IMR-90 (cell line): ENCODE data around the gene SYNPR. TPM values are rescaled to one million over a fixed set of nuclear protein-coding genes. Genes with fewer than 3 reads are reported as not detected.

Experiments used
- ATAC-seq: fragments of 200-7000 bp; cut with Tn5 transposase; 2 replicates; pipeline ENCODE4 v1.9.1; 2020; ENCODE audit warnings: low read depth, mild to moderate bottlenecking, moderate library complexity
- BruUV-seq: library from RNA; stranded (reverse); fragments of 400-500 nt; replicated peaks from 2 replicates; lab custom pipeline; 2021; lab: Mats Ljungman, UMichigan
- CTCF ChIA-PET: fragments of 300-600 bp; formaldehyde crosslinking; extraction: SDS; loops from one replicate; lab custom pipeline; 2021; ENCODE audit warnings: antibody characterized with exemption; lab: Yijun Ruan, JAX
- POLR2A ChIA-PET: fragments of 300-600 bp; sonication (Branson Sonifier 250); formaldehyde crosslinking; loops from one replicate; lab custom pipeline; 2022; ENCODE audit warnings: antibody characterized with exemption; ENCODE audit not compliant: unreplicated experiment; lab: Charles Lee
- DNase-seq: peaks from one replicate; pipeline ENCODE4 v3.0.0; 2013
- H2AFZ ChIP-seq: replicated peaks from 2 replicates; pipeline ENCODE3; 2013; ENCODE audit warnings: low read length, mild to moderate bottlenecking; ENCODE audit not compliant: poor library complexity
- H2AK5ac ChIP-seq: 2 replicates; pipeline ENCODE4 v1.6.1; 2013; ENCODE audit warnings: low read depth, low read length, inconsistent platforms
- H2AK9ac ChIP-seq: replicated peaks from 2 replicates; pipeline ENCODE3; 2013; ENCODE audit warnings: mild to moderate bottlenecking, low read depth, low read length, moderate library complexity; ENCODE audit not compliant: poor library complexity
- H2BK120ac ChIP-seq: 2 replicates; pipeline ENCODE4 v1.6.1; 2013; ENCODE audit warnings: low read depth, low read length, inconsistent platforms
- H2BK15ac ChIP-seq: 3 replicates; pipeline ENCODE4 v1.6.1; 2013; ENCODE audit warnings: low read depth, low read length, inconsistent platforms
- H2BK20ac ChIP-seq: 2 replicates; pipeline ENCODE4 v1.6.1; 2013; ENCODE audit warnings: low read depth, mild to moderate bottlenecking, inconsistent platforms, low read length, moderate library complexity
- H2BK5ac ChIP-seq: 2 replicates; pipeline ENCODE4 v1.6.1; 2013; ENCODE audit warnings: mild to moderate bottlenecking, low read depth, low read length, inconsistent platforms; ENCODE audit not compliant: poor library complexity, severe bottlenecking
- H3K14ac ChIP-seq: replicated peaks from 2 replicates; pipeline ENCODE4 v1.6.1; 2013; ENCODE audit warnings: low read depth, low read length, inconsistent platforms
- H3K18ac ChIP-seq: 2 replicates; pipeline ENCODE4 v1.6.1; 2013; ENCODE audit warnings: low read depth, low read length, control low read depth
- H3K23ac ChIP-seq: 2 replicates; pipeline ENCODE4 v1.6.1; 2013; ENCODE audit warnings: low read depth, low read length, inconsistent platforms
- H3K27ac ChIP-seq: 2 replicates; pipeline ENCODE4 v1.5.1; 2013; ENCODE audit warnings: mild to moderate bottlenecking, control low read depth, low read length; ENCODE audit not compliant: insufficient read depth
- H3K27me3 ChIP-seq: 2 replicates; pipeline ENCODE4 v1.6.1; 2013; ENCODE audit warnings: low read length; ENCODE audit not compliant: control insufficient read depth, insufficient read depth
- H3K36me3 ChIP-seq: 2 replicates; pipeline ENCODE4 v1.6.1; 2013; ENCODE audit warnings: low read length, mixed read lengths; ENCODE audit not compliant: control insufficient read depth, insufficient read depth
- H3K4ac ChIP-seq: 2 replicates; pipeline ENCODE4 v1.6.1; 2013; ENCODE audit warnings: low read depth, low read length, inconsistent platforms
- H3K4me1 ChIP-seq: 2 replicates; pipeline ENCODE4 v1.6.1; 2013; ENCODE audit warnings: low read length, mixed read lengths; ENCODE audit not compliant: control insufficient read depth, insufficient read depth
- H3K4me2 ChIP-seq: 2 replicates; pipeline ENCODE4 v1.6.1; 2013; ENCODE audit warnings: low read depth, mild to moderate bottlenecking, control low read depth, low read length, moderate library complexity
- H3K4me3 ChIP-seq: 2 replicates; pipeline ENCODE4 v1.5.1; 2013; ENCODE audit warnings: low read depth, mild to moderate bottlenecking, control low read depth, low read length, moderate library complexity; ENCODE audit not compliant: insufficient read depth
- H3K56ac ChIP-seq: 2 replicates; pipeline ENCODE4 v1.6.1; 2013; ENCODE audit warnings: low read length, inconsistent platforms; ENCODE audit not compliant: insufficient read depth; ENCODE audit errors: extremely low read depth
- H3K79me1 ChIP-seq, 2 experiments: 2 replicates each; pipeline ENCODE4 v1.6.1; 2013; ENCODE audit warnings: low read length in 2 of 2, inconsistent platforms in 1 of 2, low read depth in 1 of 2
- H3K9ac ChIP-seq: 2 replicates; pipeline ENCODE4 v1.6.1; 2013; ENCODE audit warnings: low read depth, low read length, control low read depth
- H3K9me1 ChIP-seq: 2 replicates; pipeline ENCODE4 v1.6.1; 2013; ENCODE audit warnings: low read length, inconsistent platforms; ENCODE audit not compliant: insufficient read depth
- H3K9me3 ChIP-seq: 2 replicates; pipeline ENCODE4 v1.6.1; 2013; ENCODE audit warnings: low read length; ENCODE audit not compliant: control insufficient read depth, insufficient read depth
- H4K20me1 ChIP-seq: 2 replicates; pipeline ENCODE4 v1.6.1; 2013; ENCODE audit warnings: low read length, inconsistent platforms; ENCODE audit not compliant: insufficient read depth
- H4K5ac ChIP-seq: 2 replicates; pipeline ENCODE4 v1.6.1; 2013; ENCODE audit warnings: mild to moderate bottlenecking, low read depth, low read length, control low read depth
- H4K8ac ChIP-seq, 2 experiments: 2 replicates each; pipeline ENCODE4 v1.6.1; 2013; ENCODE audit warnings: low read depth in 2 of 2, low read length in 2 of 2, control low read depth in 1 of 2, inconsistent platforms in 1 of 2
- H4K91ac ChIP-seq: 2 replicates; pipeline ENCODE4 v1.6.1; 2013; ENCODE audit warnings: low read depth, low read length, inconsistent platforms; ENCODE audit not compliant: insufficient read depth
- BHLHE40 ChIP-seq: fragments of 150-350 bp; IDR thresholded peaks from 2 replicates; pipeline ENCODE4 v1.6.1; 2016; ENCODE audit warnings: mild to moderate bottlenecking, low read depth, low read length
- CEBPB ChIP-seq: IDR thresholded peaks from 2 replicates; pipeline ENCODE4 v1.6.1; 2012; ENCODE audit warnings: low read depth, low read length, improper control_type of control experiment
- CHD1 ChIP-seq: IDR thresholded peaks from 2 replicates; pipeline ENCODE4 v1.6.1; 2012; ENCODE audit warnings: low read depth, low read length, improper control_type of control experiment
- FOS ChIP-seq: fragments of 150-350 bp; IDR thresholded peaks from 2 replicates; pipeline ENCODE4 v1.6.1; 2016; ENCODE audit warnings: low read depth, low read length
- MAFK ChIP-seq: IDR thresholded peaks from 2 replicates; pipeline ENCODE4 v1.6.1; 2012; ENCODE audit warnings: low read depth, low read length, improper control_type of control experiment
- MAZ ChIP-seq: IDR thresholded peaks from 2 replicates; pipeline ENCODE4 v1.6.1; 2012; ENCODE audit warnings: low read depth, mild to moderate bottlenecking, low read length, improper control_type of control experiment, moderate library complexity, borderline replicate concordance
- MXI1 ChIP-seq: IDR thresholded peaks from 2 replicates; pipeline ENCODE4 v1.6.1; 2012; ENCODE audit warnings: low read depth, mild to moderate bottlenecking, low read length, moderate library complexity, borderline replicate concordance
- NFE2L2 ChIP-seq: fragments of 150-350 bp; IDR thresholded peaks from 2 replicates; pipeline ENCODE4 v1.6.1; 2016; ENCODE audit warnings: low read depth, mild to moderate bottlenecking, low read length
- POLR2A ChIP-seq: IDR thresholded peaks from 2 replicates; pipeline ENCODE4 v1.6.1; 2012; ENCODE audit warnings: mild to moderate bottlenecking, low read depth, low read length
- RAD21 ChIP-seq: IDR thresholded peaks from 2 replicates; pipeline ENCODE4 v1.6.1; 2012; ENCODE audit warnings: low read length, improper control_type of control experiment
- RCOR1 ChIP-seq: IDR thresholded peaks from 2 replicates; pipeline ENCODE4 v1.6.1; 2012; ENCODE audit warnings: mild to moderate bottlenecking, low read length, improper control_type of control experiment; ENCODE audit not compliant: insufficient replicate concordance
- RFX5 ChIP-seq: IDR thresholded peaks from 2 replicates; pipeline ENCODE4 v1.8.0; 2012; ENCODE audit warnings: low read depth, mild to moderate bottlenecking, low read length, moderate library complexity
- SMC3 ChIP-seq: fragments of 150-350 bp; IDR thresholded peaks from 2 replicates; pipeline ENCODE4 v1.6.1; 2016; ENCODE audit warnings: low read depth, mild to moderate bottlenecking, antibody characterized with exemption, low read length, moderate library complexity
- USF2 ChIP-seq: fragments of 150-350 bp; IDR thresholded peaks from 2 replicates; pipeline ENCODE4 v1.6.1; 2017; ENCODE audit warnings: mild to moderate bottlenecking, antibody characterized with exemption, low read length, low read depth
- WGBS, 2 experiments: methylation state at CpG; one replicate each; pipeline versions ENCODE4 v1.1.5 to v1.1.7; 2013; ENCODE audit warnings: missing lambda C conversion rate in 2 of 2; ENCODE audit not compliant: insufficient read length in 1 of 2; ENCODE audit errors: extremely low coverage in 2 of 2; 5-methylcytosine and 5-hydroxymethylcytosine counted together
- dilution Hi-C: fragments of 300-500 bp; cut with HindIII; formaldehyde crosslinking; loops from one replicate; pipeline ENCODE4 v1.14.3; 2018; ENCODE audit warnings: low sequenced_read_pairs; ENCODE audit not compliant: unreplicated experiment
- in situ Hi-C: fragments of 300-500 bp; cut with MboI; formaldehyde crosslinking; loops from 3 replicates; pipeline ENCODE4 v1.14.3; 2019; ENCODE audit warnings: low sequenced_read_pairs, inconsistent platforms, mixed read lengths
- intact Hi-C: fragments of 100-400 bp; cut with micrococcal nuclease; formaldehyde crosslinking; loops from 2 replicates; pipeline ENCODE4 v1.10.0; 2022
- polyA plus RNA-seq, 3 experiments: library from polyadenylated mRNA; depleted of rRNA; stranded (reverse); fragments of >200 nt; gene quantifications; 2 replicates each; pipeline ENCODE4 v1.2.3, GENCODE V29; 2012; ENCODE audit warnings: low replicate concordance in 1 of 3
- total RNA-seq: library from RNA; depleted of rRNA; stranded (reverse); fragments of >200 nt; gene quantifications from 2 replicates; pipeline ENCODE4 v1.2.3, GENCODE V29; 2012
- TF ChIP-seq, protein P1 (sequence below): fragments of 150-350 bp; IDR thresholded peaks from 2 replicates; pipeline ENCODE4 v1.6.1; 2016; ENCODE audit warnings: low read depth, mild to moderate bottlenecking, low read length, moderate library complexity, borderline replicate concordance
- TF ChIP-seq, protein P2 (sequence below): conservative IDR thresholded peaks from 2 replicates; pipeline ENCODE4 v1.5.1; 2012; ENCODE audit warnings: mild to moderate bottlenecking, low read depth, low read length, improper control_type of control experiment

SYNPR gene
- total and polyA plus RNA-seq, 2 of the 4 experiments (the other 2 are of a cell fraction), result not detected

GRCh38 chr3:63492464-63492863 is 214.4 kb downstream of the SYNPR start:
- Histone ChIP-seq H3K56ac (no peak overlapping the region), H2BK120ac (no peak overlapping the region), H3K27ac (no peak overlapping the region), H3K14ac (no peak overlapping the region), H2BK15ac (no peak overlapping the region), H4K20me1 (no peaks in the 10 kb centered on the region), H3K9ac (no peak overlapping the region), H2BK20ac (no peak overlapping the region), H2AK5ac (no peak overlapping the region), H3K23ac (no peak overlapping the region), H2BK5ac (no peak overlapping the region), H4K91ac (no peak overlapping the region), H3K79me1 (no peaks in the 10 kb centered on the region), H3K18ac (no peak overlapping the region), H3K4me3 (no peak overlapping the region), H4K5ac (no peak overlapping the region), H3K36me3 (no peaks in the 10 kb centered on the region), H3K4me1 (no peaks in the 10 kb centered on the region), H4K8ac (no peak overlapping the region), H3K9me1 (no peaks in the 10 kb centered on the region), H3K27me3 (no peaks in the 10 kb centered on the region), H2AFZ (no peak overlapping the region), H3K4ac (no peak overlapping the region), H3K9me3 (no peaks in the 10 kb centered on the region), H2AK9ac (no peak overlapping the region), H3K4me2 (no peak overlapping the region)
- no TSS peak for BruUV-seq
- intact Hi-C loops (no loop called here), in situ Hi-C loops (no loop called here), dilution Hi-C loops (no loop called here)
- no peak for TF ChIP-seq BHLHE40
- TF ChIP-seq CEBPB, result no peak
- TF ChIP-seq, protein P1, sequence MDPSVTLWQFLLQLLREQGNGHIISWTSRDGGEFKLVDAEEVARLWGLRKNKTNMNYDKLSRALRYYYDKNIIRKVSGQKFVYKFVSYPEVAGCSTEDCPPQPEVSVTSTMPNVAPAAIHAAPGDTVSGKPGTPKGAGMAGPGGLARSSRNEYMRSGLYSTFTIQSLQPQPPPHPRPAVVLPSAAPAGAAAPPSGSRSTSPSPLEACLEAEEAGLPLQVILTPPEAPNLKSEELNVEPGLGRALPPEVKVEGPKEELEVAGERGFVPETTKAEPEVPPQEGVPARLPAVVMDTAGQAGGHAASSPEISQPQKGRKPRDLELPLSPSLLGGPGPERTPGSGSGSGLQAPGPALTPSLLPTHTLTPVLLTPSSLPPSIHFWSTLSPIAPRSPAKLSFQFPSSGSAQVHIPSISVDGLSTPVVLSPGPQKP, result no peak
- TF ChIP-seq FOS, result no peak
- TF ChIP-seq SMC3, result no peak
- TF ChIP-seq USF2, result no peak
- TF ChIP-seq, protein P2, sequence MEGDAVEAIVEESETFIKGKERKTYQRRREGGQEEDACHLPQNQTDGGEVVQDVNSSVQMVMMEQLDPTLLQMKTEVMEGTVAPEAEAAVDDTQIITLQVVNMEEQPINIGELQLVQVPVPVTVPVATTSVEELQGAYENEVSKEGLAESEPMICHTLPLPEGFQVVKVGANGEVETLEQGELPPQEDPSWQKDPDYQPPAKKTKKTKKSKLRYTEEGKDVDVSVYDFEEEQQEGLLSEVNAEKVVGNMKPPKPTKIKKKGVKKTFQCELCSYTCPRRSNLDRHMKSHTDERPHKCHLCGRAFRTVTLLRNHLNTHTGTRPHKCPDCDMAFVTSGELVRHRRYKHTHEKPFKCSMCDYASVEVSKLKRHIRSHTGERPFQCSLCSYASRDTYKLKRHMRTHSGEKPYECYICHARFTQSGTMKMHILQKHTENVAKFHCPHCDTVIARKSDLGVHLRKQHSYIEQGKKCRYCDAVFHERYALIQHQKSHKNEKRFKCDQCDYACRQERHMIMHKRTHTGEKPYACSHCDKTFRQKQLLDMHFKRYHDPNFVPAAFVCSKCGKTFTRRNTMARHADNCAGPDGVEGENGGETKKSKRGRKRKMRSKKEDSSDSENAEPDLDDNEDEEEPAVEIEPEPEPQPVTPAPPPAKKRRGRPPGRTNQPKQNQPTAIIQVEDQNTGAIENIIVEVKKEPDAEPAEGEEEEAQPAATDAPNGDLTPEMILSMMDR, result no peak
- TF ChIP-seq RAD21, result no peak
- TF ChIP-seq RFX5, result no peak
- TF ChIP-seq MAFK, result no peak
- no peak for TF ChIP-seq MAZ
- TF ChIP-seq MXI1, result no peak
- no peak for TF ChIP-seq NFE2L2
- no peak for TF ChIP-seq CHD1
- no peak for TF ChIP-seq RCOR1
- no peak for TF ChIP-seq POLR2A
- no peak for DNase-seq
- no peak for ATAC-seq
- CTCF ChIA-PET, result interaction anchor here (0.6 kb wide), 1 partner anchor 149 kb away, joined by 3 read pairs; no protein-coding TSS in a partner anchor
- WGBS, 2 experiments, result no CpG with 5 or more reads among the region's 2 CpGs
- POLR2A ChIA-PET, result interaction anchor here (0.6 kb wide), 1 partner anchor 856 kb away, joined by 4 read pairs; no protein-coding TSS in a partner anchor
